CMK (cell line): ENCODE data around the gene RPP25L.
A peak's percentile ranks its signal among the peaks of the same experiment; 100 is the strongest.

Experiments
- DNase-seq: peaks from one replicate; pipeline ENCODE4 v3.0.0-alpha.2; 2010; ENCODE audit warnings: low read depth

Gene RPP25L

GRCh38 chr9:34611251-34611810, 566 bp downstream of the RPP25L start:
- no peak for DNase-seq

- no peak for DNase-seq
Measured at GRCh38 chr9:34610434-34611206, 1.3 kb downstream of the RPP25L start.

GRCh38 chr9:34607331-34607730, 4.6 kb downstream of the RPP25L start:
- DNase-seq, result no peak

GRCh38 chr9:34606905-34607304, 5.0 kb downstream of the RPP25L start:
- DNase-seq, result no peak

GRCh38 chr9:34606190-34606589, 5.7 kb downstream of the RPP25L start:
- no peak for DNase-seq

GRCh38 chr9:34603610-34604231, 8.2 kb downstream of the RPP25L start:
- peak; percentile 51 for DNase-seq

GRCh38 chr9:34601937-34602573, 9.8 kb downstream of the RPP25L start:
- no peak for DNase-seq

- DNase-seq, result no peak
Measured at GRCh38 chr9:34600908-34601307, 11.0 kb downstream of the RPP25L start.

GRCh38 chr9:34599546-34599945, 12.4 kb downstream of the RPP25L start:
- no peak for DNase-seq

GRCh38 chr9:34594177-34594576, 17.7 kb downstream of the RPP25L start:
- no peak for DNase-seq

GRCh38 chr9:34592895-34593601, 18.8 kb downstream of the RPP25L start:
- DNase-seq, result no peak

- DNase-seq, result no peak
Measured at GRCh38 chr9:34591917-34592866, 19.7 kb downstream of the RPP25L start.

GRCh38 chr9:34591248-34591916, 20.5 kb downstream of the RPP25L start:
- peak; percentile 37 for DNase-seq

- no peak for DNase-seq
Measured at GRCh38 chr9:34590381-34591247, 21.3 kb downstream of the RPP25L start.

GRCh38 chr9:34589636-34590380, 22.1 kb downstream of the RPP25L start, which contains the start of gene CNTFR:
CNTFR (minus strand) TSS chr9:34589724; CDS start chr9:34568981, 20,743 bp downstream.
- DNase-seq, result no peak

- DNase-seq, result no peak
Measured at GRCh38 chr9:34588671-34589635, 22.9 kb downstream of the RPP25L start.

- DNase-seq, result no peak
Measured at GRCh38 chr9:34587271-34587670, 24.6 kb downstream of the RPP25L start.
